Measurements from ENCODE around the gene AURKB.

DNA sequence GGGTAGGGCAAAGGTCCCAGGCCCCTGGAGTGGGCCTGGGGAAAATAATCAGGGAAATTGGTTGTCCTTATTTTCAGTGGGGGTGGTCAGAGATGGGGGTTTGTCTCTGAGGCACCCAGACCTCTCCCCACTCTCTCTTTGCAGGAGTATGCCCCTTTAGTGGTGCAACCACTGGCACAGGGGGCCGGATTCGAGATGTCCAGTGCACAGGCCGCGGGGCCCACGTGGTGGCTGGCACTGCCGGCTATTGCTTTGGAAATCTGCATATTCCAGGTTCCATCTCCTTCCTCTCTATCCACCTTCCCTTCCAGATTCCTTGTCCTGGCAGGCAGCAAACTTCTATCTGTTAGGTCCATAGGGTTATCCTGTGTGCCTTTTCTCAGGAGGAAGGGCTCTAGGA is 46.3 kb upstream of the AURKB start:
- TF ChIP-seq, protein P1, sequence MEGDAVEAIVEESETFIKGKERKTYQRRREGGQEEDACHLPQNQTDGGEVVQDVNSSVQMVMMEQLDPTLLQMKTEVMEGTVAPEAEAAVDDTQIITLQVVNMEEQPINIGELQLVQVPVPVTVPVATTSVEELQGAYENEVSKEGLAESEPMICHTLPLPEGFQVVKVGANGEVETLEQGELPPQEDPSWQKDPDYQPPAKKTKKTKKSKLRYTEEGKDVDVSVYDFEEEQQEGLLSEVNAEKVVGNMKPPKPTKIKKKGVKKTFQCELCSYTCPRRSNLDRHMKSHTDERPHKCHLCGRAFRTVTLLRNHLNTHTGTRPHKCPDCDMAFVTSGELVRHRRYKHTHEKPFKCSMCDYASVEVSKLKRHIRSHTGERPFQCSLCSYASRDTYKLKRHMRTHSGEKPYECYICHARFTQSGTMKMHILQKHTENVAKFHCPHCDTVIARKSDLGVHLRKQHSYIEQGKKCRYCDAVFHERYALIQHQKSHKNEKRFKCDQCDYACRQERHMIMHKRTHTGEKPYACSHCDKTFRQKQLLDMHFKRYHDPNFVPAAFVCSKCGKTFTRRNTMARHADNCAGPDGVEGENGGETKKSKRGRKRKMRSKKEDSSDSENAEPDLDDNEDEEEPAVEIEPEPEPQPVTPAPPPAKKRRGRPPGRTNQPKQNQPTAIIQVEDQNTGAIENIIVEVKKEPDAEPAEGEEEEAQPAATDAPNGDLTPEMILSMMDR (IDR thresholded peaks at IDR 0.05): no peak
- TF ChIP-seq POLR2A (IDR thresholded peaks at IDR 0.05) (no peak), EP300 (IDR thresholded peaks at IDR 0.05) (no peak), POLR2AphosphoS5 (IDR thresholded peaks at IDR 0.05) (no peak)
